ENCODE results near the gene SMOC1. TPM values are rescaled to one million over a fixed set of nuclear protein-coding genes. Genes with fewer than 3 reads are reported as not detected.

SMOC1 gene
- total and polyA plus RNA-seq, 5 donors from 2014 or later = not detected

DNA sequence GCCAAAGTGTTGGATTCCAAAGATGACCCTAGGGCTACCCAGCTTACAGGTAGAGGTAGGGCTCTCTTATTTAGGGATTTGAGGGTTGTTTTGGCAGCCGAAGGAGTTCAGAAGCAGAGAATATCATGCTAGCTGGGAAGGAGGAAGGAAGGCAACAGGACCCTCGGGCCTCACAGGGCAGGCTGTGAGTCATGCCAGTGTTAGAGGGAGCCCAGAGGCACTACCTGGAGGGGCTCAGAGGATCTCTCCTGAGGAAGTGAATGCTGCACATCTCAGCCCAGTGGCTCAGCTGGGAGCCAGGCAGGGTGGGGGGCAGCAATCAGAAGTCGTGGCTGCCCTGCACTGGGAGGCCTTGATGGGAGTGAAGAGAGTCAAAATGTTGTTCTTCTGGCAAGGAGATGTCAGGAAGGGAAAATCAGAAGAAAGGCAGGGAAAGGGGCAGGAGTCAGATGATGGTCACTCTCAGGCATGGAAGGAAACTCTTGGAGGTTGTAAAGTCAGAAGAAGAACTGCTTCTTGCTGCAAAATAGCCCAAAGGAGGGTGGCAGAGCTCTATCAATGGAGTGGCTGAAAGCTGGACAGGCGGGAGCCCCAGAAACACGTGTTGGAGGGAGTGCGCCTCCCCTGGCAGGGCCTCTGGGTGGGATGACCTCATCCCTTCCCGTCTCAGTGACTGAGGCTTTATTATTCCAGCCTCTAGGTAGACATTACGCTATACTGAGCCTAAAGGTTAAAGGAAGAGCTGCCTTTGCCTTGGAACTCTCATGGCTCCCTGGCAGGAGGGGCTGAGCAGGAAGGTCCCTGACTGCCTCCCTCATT, 141.3 kb downstream of the SMOC1 start:
- Mint-ChIP-seq H3K27me3 (peaks cover 19% of the 10 kb centered on the region), H3K4me1 (peaks cover 0 to 2% (median 0%) of the 10 kb centered on the region in 4 donors), H3K4me3 (no peak overlapping the region), H3K9me3 (peaks cover 0 to 1% (median 0%) of the 10 kb centered on the region in 7 donors), H3K27ac (no peak overlapping the region), H3K36me3 (no peaks in the 10 kb centered on the region)
- H3K27ac ChIP-seq (ENCODE audit: insufficient read depth, low read length, poor library complexity, severe bottlenecking) = no peak overlapping the region
- no peaks in the 10 kb centered on the region for H3K27me3 ChIP-seq (ENCODE audit: control insufficient read depth, insufficient read depth, low read length)
- H3K4me3 ChIP-seq (ENCODE audit: low read depth, low read length) = no peak overlapping the region
- DNase-seq = no peak
- no peaks in the 10 kb centered on the region for H3K36me3 ChIP-seq (ENCODE audit: control insufficient read depth, insufficient read depth, low read length)
- no peaks in the 10 kb centered on the region for H3K4me1 ChIP-seq (ENCODE audit: control insufficient read depth, insufficient read depth, low read length, poor library complexity, severe bottlenecking)
- no peaks in the 10 kb centered on the region for H3K9me3 ChIP-seq (ENCODE audit: control insufficient read depth in 2 of 2, low read length in 2 of 2)
- no peak for ATAC-seq (ENCODE audit: low read depth in 2 of 2)

DNA sequence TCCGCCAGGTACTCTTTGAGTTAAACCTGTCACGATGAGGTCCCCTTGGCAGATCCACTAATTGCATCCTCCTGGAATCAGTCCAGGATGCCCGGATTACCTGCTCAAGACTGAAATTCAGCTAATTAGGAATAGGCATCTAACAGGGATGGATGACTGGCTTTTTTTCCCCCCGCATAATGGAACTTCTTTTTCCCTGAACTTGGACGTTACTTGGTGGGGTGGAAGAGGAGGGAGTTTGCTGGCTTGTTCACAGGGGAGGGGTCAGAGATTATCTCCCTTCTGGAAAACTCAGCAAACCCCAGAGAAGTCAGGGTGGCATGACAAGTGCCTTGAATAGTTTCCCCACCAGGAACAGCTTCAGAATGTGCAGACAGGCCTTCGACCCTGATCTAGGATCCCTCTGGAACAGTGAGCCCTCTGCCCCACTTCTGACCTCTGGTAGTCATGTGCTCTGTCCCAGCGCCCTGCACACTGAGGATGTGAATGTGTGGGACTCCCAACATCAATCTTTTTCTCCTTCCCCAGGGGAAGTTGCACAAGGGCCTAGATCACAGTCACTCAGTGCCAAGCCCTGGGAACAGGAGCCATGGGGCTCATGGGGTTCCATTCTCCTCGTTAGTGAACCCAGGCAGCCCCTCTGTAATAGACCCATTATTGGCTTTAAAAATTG, 142.5 kb downstream of the SMOC1 start:
- Mint-ChIP-seq H3K36me3 (no peaks in the 10 kb centered on the region), H3K4me3 (no peak overlapping the region), H3K27me3 (peaks cover 13% of the 10 kb centered on the region), H3K27ac (no peak overlapping the region), H3K9me3 (peaks cover 0 to 1% (median 0%) of the 10 kb centered on the region in 7 donors), H3K4me1 (peaks cover 0 to 2% (median 0%) of the 10 kb centered on the region in 4 donors)
- Histone ChIP-seq H3K27ac (ENCODE audit: insufficient read depth, low read length, poor library complexity, severe bottlenecking) (no peak overlapping the region), H3K27me3 (ENCODE audit: control insufficient read depth, insufficient read depth, low read length) (no peaks in the 10 kb centered on the region), H3K4me1 (ENCODE audit: control insufficient read depth, insufficient read depth, low read length, poor library complexity, severe bottlenecking) (no peaks in the 10 kb centered on the region), H3K36me3 (ENCODE audit: control insufficient read depth, insufficient read depth, low read length) (no peaks in the 10 kb centered on the region), H3K4me3 (ENCODE audit: low read depth, low read length) (no peak overlapping the region), H3K9me3 (ENCODE audit: control insufficient read depth in 2 of 2, low read length in 2 of 2) (no peaks in the 10 kb centered on the region)
- DNase-seq (no peak), ATAC-seq (ENCODE audit: low read depth in 2 of 2) (no peak)

DNA sequence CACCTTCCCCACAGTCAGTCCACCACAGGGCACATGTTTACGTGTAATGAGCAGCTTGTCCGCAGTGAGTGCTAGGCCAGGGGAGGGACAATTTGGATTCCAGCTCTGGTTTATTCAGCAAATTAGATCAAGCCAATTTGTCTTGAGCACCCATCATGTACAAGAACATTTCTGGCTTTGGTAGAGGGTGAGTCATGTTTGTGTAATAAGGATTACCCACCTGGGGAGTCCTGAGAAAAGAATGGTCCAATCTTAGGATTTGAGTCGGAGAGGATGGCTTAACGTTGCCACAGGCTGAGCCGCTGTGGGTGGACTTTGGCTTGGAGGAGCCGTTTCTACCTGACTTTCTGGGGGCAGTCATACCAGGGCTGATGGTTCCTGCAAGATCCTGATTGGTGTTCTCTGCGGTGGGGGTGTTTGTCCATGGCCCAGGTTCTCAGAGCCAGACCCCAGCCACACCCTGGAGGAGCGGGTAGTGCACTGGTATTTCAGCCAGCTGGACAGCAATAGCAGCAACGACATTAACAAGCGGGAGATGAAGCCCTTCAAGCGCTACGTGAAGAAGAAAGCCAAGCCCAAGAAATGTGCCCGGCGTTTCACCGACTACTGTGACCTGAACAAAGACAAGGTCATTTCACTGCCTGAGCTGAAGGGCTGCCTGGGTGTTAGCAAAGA, 143.7 kb downstream of the SMOC1 start:
- Histone ChIP-seq H3K4me3 (ENCODE audit: low read depth, low read length) (no peak overlapping the region), H3K9me3 (ENCODE audit: control insufficient read depth in 2 of 2, low read length in 2 of 2) (no peaks in the 10 kb centered on the region), H3K36me3 (ENCODE audit: control insufficient read depth, insufficient read depth, low read length) (no peaks in the 10 kb centered on the region), H3K27ac (ENCODE audit: insufficient read depth, low read length, poor library complexity, severe bottlenecking) (no peak overlapping the region), H3K27me3 (ENCODE audit: control insufficient read depth, insufficient read depth, low read length) (no peaks in the 10 kb centered on the region), H3K4me1 (ENCODE audit: control insufficient read depth, insufficient read depth, low read length, poor library complexity, severe bottlenecking) (no peaks in the 10 kb centered on the region)
- Mint-ChIP-seq H3K9me3 (peaks cover 0 to 1% (median 0%) of the 10 kb centered on the region in 7 donors), H3K27me3 (peaks cover 13% of the 10 kb centered on the region), H3K4me1 (peaks cover 0 to 2% (median 0%) of the 10 kb centered on the region in 4 donors), H3K27ac (no peak overlapping the region), H3K36me3 (no peaks in the 10 kb centered on the region), H3K4me3 (no peak overlapping the region)
- no peak for ATAC-seq (ENCODE audit: low read depth in 2 of 2)
- no peak for DNase-seq

DNA sequence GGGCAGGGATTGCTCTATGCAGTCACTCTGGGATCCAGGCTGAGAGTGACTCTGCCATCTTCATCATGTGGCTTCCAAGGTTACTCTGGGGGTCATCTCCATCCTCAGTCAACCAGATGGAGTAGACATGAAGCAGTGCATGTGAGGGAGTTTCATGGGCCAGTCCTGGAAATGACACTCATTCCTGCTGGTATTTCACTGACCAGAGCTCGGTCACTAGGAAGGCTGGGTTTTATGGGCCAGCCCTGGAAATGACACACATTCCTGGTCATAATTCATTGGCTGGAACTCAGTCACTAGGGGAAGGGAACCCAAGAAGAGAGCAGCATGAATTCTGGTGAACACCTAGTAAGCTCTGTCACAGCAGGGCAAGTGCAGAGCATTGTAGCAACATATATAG, 144.7 kb downstream of the SMOC1 start:
- H3K4me3 ChIP-seq (ENCODE audit: low read depth, low read length) = no peak overlapping the region
- H3K9me3 Mint-ChIP-seq = peaks cover 0 to 1% (median 0%) of the 10 kb centered on the region in 7 donors
- no peak overlapping the region for H3K27ac Mint-ChIP-seq
- no peaks in the 10 kb centered on the region for H3K4me1 ChIP-seq (ENCODE audit: control insufficient read depth, insufficient read depth, low read length, poor library complexity, severe bottlenecking)
- H3K4me3 Mint-ChIP-seq = no peak overlapping the region
- H3K9me3 ChIP-seq (ENCODE audit: control insufficient read depth in 2 of 2, low read length in 2 of 2) = no peaks in the 10 kb centered on the region
- no peak for ATAC-seq (ENCODE audit: low read depth in 2 of 2)
- H3K27me3 Mint-ChIP-seq = peaks cover 6% of the 10 kb centered on the region
- H3K36me3 Mint-ChIP-seq = no peaks in the 10 kb centered on the region
- no peaks in the 10 kb centered on the region for H3K27me3 ChIP-seq (ENCODE audit: control insufficient read depth, insufficient read depth, low read length)
- no peak overlapping the region for H3K27ac ChIP-seq (ENCODE audit: insufficient read depth, low read length, poor library complexity, severe bottlenecking)
- peaks cover 0 to 3% (median 0%) of the 10 kb centered on the region in 4 donors for H3K4me1 Mint-ChIP-seq
- no peaks in the 10 kb centered on the region for H3K36me3 ChIP-seq (ENCODE audit: control insufficient read depth, insufficient read depth, low read length)
- DNase-seq = no peak

DNA sequence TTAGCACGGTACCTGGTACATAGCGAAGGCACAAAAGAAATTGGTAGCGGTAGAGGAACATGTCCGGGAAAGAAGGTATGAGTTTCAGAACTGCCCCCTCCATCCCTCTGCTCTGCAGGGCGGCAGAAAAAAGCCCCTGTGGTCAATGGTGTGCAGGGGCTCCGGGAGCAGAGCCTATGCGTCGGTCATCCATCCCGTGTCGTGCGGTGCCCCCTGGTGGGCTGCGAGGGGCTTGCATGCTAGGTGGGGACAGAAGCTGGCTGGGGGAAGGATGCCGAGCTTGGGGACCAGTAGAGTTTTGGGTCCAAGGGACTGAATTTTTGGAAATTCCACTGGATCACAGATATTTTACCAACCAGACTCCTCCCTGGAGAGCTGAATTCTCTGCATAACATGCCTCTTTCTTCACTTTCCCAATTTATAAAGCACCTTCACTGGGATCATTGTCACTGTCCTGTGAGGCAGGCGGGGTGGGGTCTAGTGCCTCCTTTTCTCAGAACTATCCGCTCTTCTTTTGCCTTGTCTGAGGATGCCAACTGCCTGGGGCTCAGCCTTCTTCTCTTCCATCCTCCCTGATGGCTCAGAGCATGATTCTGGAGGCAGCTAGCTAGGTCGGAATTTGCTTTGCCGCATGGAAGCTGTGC, 148.7 kb downstream of the SMOC1 start:
- ATAC-seq (ENCODE audit: low read depth in 2 of 2) = peak in 1 of 2 donors; percentile 42

DNA sequence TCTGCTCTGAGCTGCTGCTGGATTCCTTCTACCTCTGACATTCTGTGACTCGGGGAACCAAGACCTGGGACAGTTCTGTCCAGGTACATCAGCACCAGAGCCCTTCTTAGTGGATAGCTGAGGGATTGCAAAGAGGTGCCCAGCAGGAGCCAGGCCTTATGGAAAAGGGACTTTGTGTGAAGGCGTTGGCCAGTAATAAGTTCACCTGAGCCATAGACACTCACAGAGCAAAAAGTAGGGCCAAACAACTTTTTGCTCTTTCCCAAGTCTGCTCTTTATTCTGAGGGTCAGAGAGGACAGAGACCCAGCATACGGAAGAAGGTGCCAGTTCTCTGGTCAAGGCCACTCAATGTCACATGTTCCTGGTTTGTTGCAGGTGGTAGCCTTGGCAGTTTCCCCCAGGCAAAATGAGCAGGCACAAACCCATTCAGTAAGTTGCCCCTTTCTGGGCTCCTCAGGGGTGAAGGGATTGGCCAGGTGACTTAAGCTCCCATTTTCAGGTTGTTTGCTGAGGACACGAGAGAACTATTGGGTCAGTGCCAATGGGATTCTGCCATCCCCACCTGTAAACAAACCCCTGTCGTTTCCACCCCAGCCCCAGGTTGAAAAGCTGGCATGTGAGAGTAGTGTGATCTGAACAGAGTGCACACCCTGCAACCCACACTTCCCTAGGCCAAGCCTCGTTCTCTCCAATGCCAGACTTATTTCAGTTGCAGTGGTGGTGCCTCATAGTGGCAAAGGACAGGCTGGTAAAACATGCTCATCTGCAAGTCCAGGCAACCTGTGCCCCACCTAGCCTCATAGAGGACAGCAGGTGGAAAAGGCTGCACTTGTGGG, 150.3 kb downstream of the SMOC1 start:
- Histone ChIP-seq H3K4me3 (ENCODE audit: low read depth, low read length) (no peak overlapping the region), H3K9me3 (ENCODE audit: control insufficient read depth in 2 of 2, low read length in 2 of 2) (no peaks in the 10 kb centered on the region), H3K4me1 (ENCODE audit: control insufficient read depth, insufficient read depth, low read length, poor library complexity, severe bottlenecking) (no peaks in the 10 kb centered on the region), H3K27me3 (ENCODE audit: control insufficient read depth, insufficient read depth, low read length) (no peaks in the 10 kb centered on the region), H3K36me3 (ENCODE audit: control insufficient read depth, insufficient read depth, low read length) (no peaks in the 10 kb centered on the region), H3K27ac (ENCODE audit: insufficient read depth, low read length, poor library complexity, severe bottlenecking) (no peak overlapping the region)
- H3K27me3 Mint-ChIP-seq = peaks cover 5% of the 10 kb centered on the region
- peaks cover 0 to 3% (median 0%) of the 10 kb centered on the region in 4 donors for H3K4me1 Mint-ChIP-seq
- H3K36me3 Mint-ChIP-seq = no peaks in the 10 kb centered on the region
- ATAC-seq (ENCODE audit: low read depth in 2 of 2) (no peak), DNase-seq (no peak)
- no peak overlapping the region for H3K27ac Mint-ChIP-seq
- no peak overlapping the region for H3K4me3 Mint-ChIP-seq
- peaks cover 0 to 1% (median 0%) of the 10 kb centered on the region in 7 donors for H3K9me3 Mint-ChIP-seq

More for the DNA sequence above, 148.7 kb downstream of the SMOC1 start:
- Mint-ChIP-seq H3K4me1 (peaks cover 0 to 3% (median 0%) of the 10 kb centered on the region in 4 donors), H3K9me3 (peaks cover 0 to 1% (median 0%) of the 10 kb centered on the region in 7 donors), H3K36me3 (no peaks in the 10 kb centered on the region), H3K27ac (no peak overlapping the region), H3K4me3 (no peak overlapping the region), H3K27me3 (peaks cover 5% of the 10 kb centered on the region)
- no peaks in the 10 kb centered on the region for H3K27me3 ChIP-seq (ENCODE audit: control insufficient read depth, insufficient read depth, low read length)
- H3K9me3 ChIP-seq (ENCODE audit: control insufficient read depth in 2 of 2, low read length in 2 of 2) = no peaks in the 10 kb centered on the region
- H3K4me1 ChIP-seq (ENCODE audit: control insufficient read depth, insufficient read depth, low read length, poor library complexity, severe bottlenecking) = no peaks in the 10 kb centered on the region
- no peak overlapping the region for H3K4me3 ChIP-seq (ENCODE audit: low read depth, low read length)
- H3K27ac ChIP-seq (ENCODE audit: insufficient read depth, low read length, poor library complexity, severe bottlenecking) = no peak overlapping the region
- no peaks in the 10 kb centered on the region for H3K36me3 ChIP-seq (ENCODE audit: control insufficient read depth, insufficient read depth, low read length)
- DNase-seq = peak; percentile 5 to 37 (median 9)

DNA sequence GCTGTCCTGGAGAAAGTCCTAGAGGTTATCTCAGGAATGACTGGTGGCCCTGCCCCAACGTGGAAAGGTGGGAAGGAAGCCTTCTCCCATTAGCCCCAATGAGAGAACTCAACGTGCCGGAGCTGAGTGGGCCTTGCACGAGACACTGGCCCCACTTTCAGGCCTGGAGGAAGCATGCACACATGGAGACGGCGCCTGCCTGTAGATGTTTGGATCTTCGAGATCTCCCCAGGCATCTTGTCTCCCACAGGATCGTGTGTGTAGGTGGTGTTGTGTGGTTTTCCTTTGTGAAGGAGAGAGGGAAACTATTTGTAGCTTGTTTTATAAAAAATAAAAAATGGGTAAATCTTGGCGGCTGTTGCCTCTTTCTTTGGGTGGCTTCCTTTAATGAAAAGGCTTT, 152.8 kb downstream of the SMOC1 start:
- no peaks in the 10 kb centered on the region for H3K36me3 Mint-ChIP-seq
- peak overlapping the region in 1 of 3 donors; percentile 14 for H3K27ac Mint-ChIP-seq
- H3K9me3 Mint-ChIP-seq = peaks cover 0 to 2% (median 0%) of the 10 kb centered on the region in 7 donors

More for the DNA sequence above, 152.8 kb downstream of the SMOC1 start:
- Histone ChIP-seq H3K4me1 (ENCODE audit: control insufficient read depth, insufficient read depth, low read length, poor library complexity, severe bottlenecking) (no peaks in the 10 kb centered on the region), H3K27ac (ENCODE audit: insufficient read depth, low read length, poor library complexity, severe bottlenecking) (no peak overlapping the region), H3K9me3 (ENCODE audit: control insufficient read depth in 2 of 2, low read length in 2 of 2) (no peaks in the 10 kb centered on the region), H3K27me3 (ENCODE audit: control insufficient read depth, insufficient read depth, low read length) (no peaks in the 10 kb centered on the region), H3K36me3 (ENCODE audit: control insufficient read depth, insufficient read depth, low read length) (no peaks in the 10 kb centered on the region), H3K4me3 (ENCODE audit: low read depth, low read length) (no peak overlapping the region)
- Mint-ChIP-seq H3K4me1 (peaks cover 0 to 3% (median 0%) of the 10 kb centered on the region in 4 donors), H3K27me3 (peaks cover 5% of the 10 kb centered on the region), H3K4me3 (no peak overlapping the region)
- no peak for DNase-seq
- ATAC-seq (ENCODE audit: low read depth in 2 of 2) = no peak
